Measurements from ENCODE around the gene COMTD1. TPM values are rescaled to one million over a fixed set of nuclear protein-coding genes. Genes with fewer than 3 reads are reported as not detected.
A peak's percentile ranks its signal among the peaks of the same experiment; 100 is the strongest.

The COMTD1 gene
- 10.0 TPM for total RNA-seq (2013)
- 10 to 100 TPM; 15.6 to 16.5 (median 16.1) TPM for polyA plus RNA-seq
- polyA minus RNA-seq: 9.0 and 11.3 TPM in 2 replicates
- total RNA-seq: 0.59 to 4.0 (median 2.3) reads per million in 11 experiments

DNA sequence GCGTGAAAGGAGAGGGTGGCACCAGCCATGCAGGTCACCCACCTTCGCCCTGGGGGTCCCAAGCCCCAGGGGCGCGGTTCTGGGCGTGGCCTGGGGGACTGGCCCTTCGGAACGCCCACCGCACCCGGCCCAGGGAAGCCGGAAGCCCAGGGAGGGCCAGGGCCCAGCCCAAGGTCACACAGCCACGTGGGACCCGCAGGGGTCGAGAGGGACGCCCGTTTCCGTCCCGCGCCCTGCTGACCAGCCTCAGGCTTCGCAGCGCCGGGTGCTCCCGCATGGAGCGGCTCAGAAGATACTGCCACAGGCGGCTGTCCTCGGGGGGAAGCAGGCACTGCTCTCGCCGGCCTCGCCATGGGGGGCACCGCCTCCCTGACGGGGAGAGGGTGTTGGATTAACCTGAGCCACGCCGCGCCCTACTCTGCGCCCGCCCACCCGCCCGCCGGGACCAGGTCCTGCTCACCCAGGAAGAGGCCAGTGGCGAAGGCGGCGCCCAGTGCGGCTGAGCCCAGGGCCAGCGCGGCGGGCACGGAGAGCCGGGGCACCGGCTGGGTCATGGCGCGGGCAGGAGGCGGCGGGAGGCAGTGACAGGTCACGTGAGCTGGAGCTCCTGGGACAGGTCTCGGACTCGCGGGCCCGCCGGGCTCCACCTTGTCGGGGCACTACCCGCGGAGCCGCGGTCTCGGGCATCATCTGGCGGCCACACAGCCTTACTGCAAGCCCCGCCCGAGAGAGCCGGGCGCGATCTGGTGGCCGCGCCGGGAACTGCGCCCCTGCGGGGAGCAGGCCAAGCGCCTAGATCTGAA, at the start of gene COMTD1:
TSS of gene COMTD1 (minus strand) at position 583 of the 803 bp plus-strand sequence. CDS start at position 554, 29 bp downstream.
- H4K20me1 ChIP-seq (ENCODE audit: insufficient read depth, low read length): peaks cover 8% of the 10 kb centered on the region
- peak within 1 kb of the TSS; percentile 69 for H3K9ac ChIP-seq (ENCODE audit: insufficient read depth, low read length, poor library complexity, severe bottlenecking)
- H3K9me3 ChIP-seq (replicated peaks in 1 of 2; ENCODE audit: control insufficient read depth in 1 of 2, insufficient read depth in 1 of 2, low read length in 2 of 2): no peaks in the 10 kb centered on the region
- TF ChIP-seq, protein P1, sequence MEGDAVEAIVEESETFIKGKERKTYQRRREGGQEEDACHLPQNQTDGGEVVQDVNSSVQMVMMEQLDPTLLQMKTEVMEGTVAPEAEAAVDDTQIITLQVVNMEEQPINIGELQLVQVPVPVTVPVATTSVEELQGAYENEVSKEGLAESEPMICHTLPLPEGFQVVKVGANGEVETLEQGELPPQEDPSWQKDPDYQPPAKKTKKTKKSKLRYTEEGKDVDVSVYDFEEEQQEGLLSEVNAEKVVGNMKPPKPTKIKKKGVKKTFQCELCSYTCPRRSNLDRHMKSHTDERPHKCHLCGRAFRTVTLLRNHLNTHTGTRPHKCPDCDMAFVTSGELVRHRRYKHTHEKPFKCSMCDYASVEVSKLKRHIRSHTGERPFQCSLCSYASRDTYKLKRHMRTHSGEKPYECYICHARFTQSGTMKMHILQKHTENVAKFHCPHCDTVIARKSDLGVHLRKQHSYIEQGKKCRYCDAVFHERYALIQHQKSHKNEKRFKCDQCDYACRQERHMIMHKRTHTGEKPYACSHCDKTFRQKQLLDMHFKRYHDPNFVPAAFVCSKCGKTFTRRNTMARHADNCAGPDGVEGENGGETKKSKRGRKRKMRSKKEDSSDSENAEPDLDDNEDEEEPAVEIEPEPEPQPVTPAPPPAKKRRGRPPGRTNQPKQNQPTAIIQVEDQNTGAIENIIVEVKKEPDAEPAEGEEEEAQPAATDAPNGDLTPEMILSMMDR (IDR thresholded peaks at IDR 0.05): peak; percentile 100
- H3K79me2 ChIP-seq (ENCODE audit: insufficient read depth, low read length): no peaks in the 10 kb centered on the region
- H3K27me3 ChIP-seq (ENCODE audit: control insufficient read depth in 2 of 2, insufficient read depth in 2 of 2, low read length in 2 of 2): no peaks in the 10 kb centered on the region
- under 1% methylated on average over 66 of the region's 76 CpGs for WGBS (ENCODE audit: insufficient coverage)
- DNase-seq: peak; percentile 83 to 86 (median 84)
- peaks cover 15% of the 10 kb centered on the region for H3K4me1 Mint-ChIP-seq
- peaks cover 21 to 28% of the 10 kb centered on the region in 2 donors for H3K36me3 Mint-ChIP-seq
- intact Hi-C loops (cut with micrococcal nuclease): loop anchor here (2.0 to 10.0 kb wide), 5 partner anchors 25 to 988 kb away; partner anchors contain the start of genes KAT6B (in 1 of the 2) and VDAC2 (in 1 of the 2)
- peak within 1 kb of the TSS in 4 of 7 donors; percentile 45 to 75 (median 64) for H3K27ac Mint-ChIP-seq
- peak within 1 kb of the TSS in 1 of 2 donors; percentile 64 for H3K27ac ChIP-seq (ENCODE audit: low read depth in 1 of 2, low read length in 2 of 2)
- peaks cover 17 to 19% of the 10 kb centered on the region in 2 donors for H3K36me3 ChIP-seq (replicated peaks in 1 of 2; ENCODE audit: control insufficient read depth in 1 of 2, insufficient read depth in 2 of 2, low read length in 2 of 2)
- peak within 1 kb of the TSS; percentile 94 for H2AFZ ChIP-seq (ENCODE audit: insufficient read depth, low read depth, low read length, poor library complexity, severe bottlenecking)
- H3K9me3 Mint-ChIP-seq: no peaks in the 10 kb centered on the region
- peak within 1 kb of the TSS; percentile 84 to 86 for H3K4me3 Mint-ChIP-seq
- peak within 1 kb of the TSS; percentile 98 for H3K4me2 ChIP-seq (replicated peaks; ENCODE audit: extremely low read depth, low read length, poor library complexity, severe bottlenecking)
- H3K4me3 ChIP-seq (replicated peaks in 1 of 3; ENCODE audit: low read depth in 2 of 3, low read length in 3 of 3): peak within 1 kb of the TSS; percentile 64 to 87 (median 73)
- no peaks in the 10 kb centered on the region for H3K27me3 Mint-ChIP-seq (ENCODE audit: low read depth in 3 of 3)
- H3K4me1 ChIP-seq (ENCODE audit: control insufficient read depth in 1 of 2, insufficient read depth in 2 of 2, low read length in 2 of 2): peaks cover 16 to 25% of the 10 kb centered on the region in 2 donors

DNA sequence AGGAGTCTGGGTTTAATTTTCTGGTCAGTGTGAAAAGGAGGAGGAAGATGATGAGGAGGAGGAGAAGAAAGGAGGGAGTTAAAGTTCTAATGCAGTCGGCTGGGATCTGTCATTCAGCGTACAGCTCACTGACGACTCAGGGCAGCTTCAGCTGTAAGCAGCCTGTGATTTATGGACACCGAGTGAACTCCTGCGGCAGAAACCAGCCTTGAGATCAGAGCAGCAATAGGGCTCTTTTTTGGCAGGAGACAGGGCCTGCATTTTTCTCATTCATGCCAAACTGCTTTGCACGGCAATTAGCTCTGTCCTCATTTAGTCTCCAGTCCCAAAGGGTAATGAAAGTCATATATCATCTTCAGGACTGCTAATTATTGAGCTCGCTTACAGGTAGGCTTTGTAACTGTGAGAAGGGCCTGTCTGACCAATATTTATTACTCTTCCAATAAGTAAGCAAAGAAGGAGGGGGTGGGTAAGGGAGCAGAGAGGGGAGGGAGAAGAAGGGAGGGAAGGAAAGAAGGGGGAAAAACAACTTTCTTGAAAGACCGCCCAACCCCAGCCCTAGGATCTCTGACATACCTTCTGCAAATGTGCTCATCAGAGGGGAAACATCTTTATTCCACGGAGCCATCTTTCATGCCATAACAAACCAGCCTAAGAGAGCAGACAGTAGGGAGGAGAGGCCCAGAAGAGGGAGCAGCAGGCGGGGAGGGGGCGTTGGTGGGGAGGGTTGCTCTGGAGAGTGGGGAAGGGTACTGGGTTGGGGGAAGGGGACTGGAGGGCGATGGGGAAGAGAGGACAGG, 48.1 kb upstream of the COMTD1 start:
- TF ChIP-seq, protein P1 (IDR thresholded peaks at IDR 0.05): no peak
- H3K4me3 ChIP-seq (replicated peaks in 1 of 3; ENCODE audit: low read depth in 2 of 3, low read length in 3 of 3): no peak overlapping the region
- Mint-ChIP-seq H3K36me3 (no peaks in the 10 kb centered on the region), H3K9me3 (peaks cover 0 to 5% (median 0%) of the 10 kb centered on the region in 7 donors), H3K4me1 (peaks cover 7% of the 10 kb centered on the region), H3K27ac (peak overlapping the region in 1 of 7 donors; percentile 49), H3K4me3 (peak overlapping the region in 1 of 2 donors; percentile 7), H3K27me3 (ENCODE audit: low read depth in 3 of 3) (peaks cover 25 to 42% (median 37%) of the 10 kb centered on the region in 3 donors)
- WGBS (ENCODE audit: insufficient coverage): 14% methylated on average over 6 of the region's 12 CpGs
- no peaks in the 10 kb centered on the region for H3K4me1 ChIP-seq (ENCODE audit: control insufficient read depth in 1 of 2, insufficient read depth in 2 of 2, low read length in 2 of 2)
- no peaks in the 10 kb centered on the region for H3K79me2 ChIP-seq (ENCODE audit: insufficient read depth, low read length)
- no peaks in the 10 kb centered on the region for H3K36me3 ChIP-seq (replicated peaks in 1 of 2; ENCODE audit: control insufficient read depth in 1 of 2, insufficient read depth in 2 of 2, low read length in 2 of 2)
- H3K27ac ChIP-seq (ENCODE audit: low read depth in 1 of 2, low read length in 2 of 2): no peak overlapping the region
- no peak for DNase-seq
- no peak overlapping the region for H2AFZ ChIP-seq (ENCODE audit: insufficient read depth, low read depth, low read length, poor library complexity, severe bottlenecking)
- no peaks in the 10 kb centered on the region for H3K9me3 ChIP-seq (replicated peaks in 1 of 2; ENCODE audit: control insufficient read depth in 1 of 2, insufficient read depth in 1 of 2, low read length in 2 of 2)
- H4K20me1 ChIP-seq (ENCODE audit: insufficient read depth, low read length): no peaks in the 10 kb centered on the region
- H3K27me3 ChIP-seq (ENCODE audit: control insufficient read depth in 2 of 2, insufficient read depth in 2 of 2, low read length in 2 of 2): peaks cover 3 to 12% of the 10 kb centered on the region in 2 donors
- no peak overlapping the region for H3K4me2 ChIP-seq (replicated peaks; ENCODE audit: extremely low read depth, low read length, poor library complexity, severe bottlenecking)
- no peak overlapping the region for H3K9ac ChIP-seq (ENCODE audit: insufficient read depth, low read length, poor library complexity, severe bottlenecking)
- intact Hi-C loops (cut with micrococcal nuclease): no loop called here

Measured in CD14-positive monocyte (primary cell).